H1 (cell line): ENCODE data around the gene DCXR. TPM values are rescaled to one million over a fixed set of nuclear protein-coding genes. Genes with fewer than 3 reads are reported as not detected.

Source experiments
- BRCA1 ChIP-seq: IDR thresholded peaks from 2 replicates; pipeline ENCODE4 v1.6.1; 2012; ENCODE audit warnings: low read depth, low read length, improper control_type of control experiment
- CHD2 ChIP-seq: IDR thresholded peaks from 2 replicates; pipeline ENCODE4 v1.6.1; 2012; ENCODE audit warnings: low read length, improper control_type of control experiment
- CREB1 ChIP-seq: IDR thresholded peaks from 2 replicates; pipeline ENCODE4 v1.6.1; 2012; ENCODE audit warnings: inconsistent platforms
- EZH2 ChIP-seq: fragments of 200-600 bp; sonication (generic); IDR thresholded peaks from 2 replicates; pipeline ENCODE4 v1.7.1; 2012; ENCODE audit warnings: low read depth, mild to moderate bottlenecking, moderate library complexity, low read length, inconsistent platforms; ENCODE audit not compliant: severe bottlenecking
- GTF2F1 ChIP-seq: IDR thresholded peaks from 2 replicates; pipeline ENCODE4 v1.6.1; 2012; ENCODE audit warnings: low read depth, low read length, improper control_type of control experiment, borderline replicate concordance
- HDAC2 ChIP-seq, 2 experiments: fragments of 300-600 bp in 1 of 2; sonication (generic) in 1 of 2; IDR thresholded peaks; 2 replicates each; pipeline ENCODE4 v1.6.1; 2011 to 2012; ENCODE audit warnings: low read depth in 2 of 2, low read length in 2 of 2, mild to moderate bottlenecking in 2 of 2, moderate library complexity in 2 of 2, borderline replicate concordance in 1 of 2, inconsistent platforms in 1 of 2
- HDAC6 ChIP-seq: IDR thresholded peaks from one replicate; pipeline ENCODE4 v1.7.1; 2012; ENCODE audit warnings: low read depth, mild to moderate bottlenecking, inconsistent platforms, low read length, moderate library complexity
- KDM1A ChIP-seq: fragments of 200-600, 300-600 bp; sonication (generic); IDR thresholded peaks from 2 replicates; pipeline ENCODE4 v1.7.1; 2016; ENCODE audit warnings: mild to moderate bottlenecking, low read length, borderline replicate concordance
- KDM4A ChIP-seq: IDR thresholded peaks from one replicate; pipeline ENCODE4 v1.7.1; 2012; ENCODE audit warnings: low read depth, mild to moderate bottlenecking, moderate library complexity, low read length, inconsistent platforms; ENCODE audit not compliant: severe bottlenecking
- PHF8 ChIP-seq: fragments of 200-600 bp; sonication (generic); conservative IDR thresholded peaks from 2 replicates; pipeline ENCODE4 v1.7.1; 2012; ENCODE audit warnings: low read depth, mild to moderate bottlenecking, inconsistent platforms, low read length, moderate library complexity
- RXRA ChIP-seq: IDR thresholded peaks from 2 replicates; pipeline ENCODE4 v1.6.1; 2011; ENCODE audit warnings: low read depth, mild to moderate bottlenecking, low read length, moderate library complexity; ENCODE audit not compliant: insufficient read depth
- SIX5 ChIP-seq: IDR thresholded peaks from 2 replicates; pipeline ENCODE4 v1.6.1; 2011; ENCODE audit warnings: mild to moderate bottlenecking, low read depth, low read length
- SRF ChIP-seq: IDR thresholded peaks from 2 replicates; pipeline ENCODE4 v1.6.1; 2011; ENCODE audit warnings: mild to moderate bottlenecking, low read depth, low read length, moderate library complexity
- TAF1 ChIP-seq: IDR thresholded peaks from 2 replicates; pipeline ENCODE4 v1.6.1; 2011; ENCODE audit warnings: mild to moderate bottlenecking, low read depth, low read length
- TAF7 ChIP-seq: optimal IDR thresholded peaks from 2 replicates; pipeline ENCODE3; 2011; ENCODE audit warnings: low read depth, mild to moderate bottlenecking, inconsistent platforms, low read length, moderate library complexity, borderline replicate concordance
- TBP ChIP-seq: IDR thresholded peaks from 2 replicates; pipeline ENCODE4 v1.6.1; 2011; ENCODE audit warnings: low read depth, low read length, improper control_type of control experiment
- ZNF274 ChIP-seq: IDR thresholded peaks from 2 replicates; pipeline ENCODE4 v1.7.0; 2012; ENCODE audit warnings: low read length, borderline replicate concordance; ENCODE audit errors: extremely low read depth
- polyA plus RNA-seq, 7 experiments: library from polyadenylated mRNA; depleted of rRNA in 3 of 7; stranded (reverse) in 5 of 7; unstranded in 2 of 7; fragments of >200 nt in 5 of 7; fragments of 200-250 nt in 2 of 7; gene quantifications; 1 replicate in 5 of 7; 2 replicates in 1 of 7; 4 replicates in 1 of 7; pipeline versions ENCODE4 v1.2.1 to v1.2.3, GENCODE V29; 2011 to 2013; ENCODE audit warnings: missing spikeins in 2 of 7, mixed read lengths in 2 of 7
- total RNA-seq: library from RNA; stranded (reverse); fragmentation: NEBNext Ultra II Directional; extraction: Animal tissue kit (Norgen Biotek cat#: 25700); gene quantifications from 2 replicates; pipeline ENCODE4 v1.2.1, GENCODE V29; 2021
- TF ChIP-seq, protein P1 (sequence below): IDR thresholded peaks from 2 replicates; pipeline ENCODE4 v1.6.1; 2011; ENCODE audit warnings: low read length, improper control_type of control experiment
- TF ChIP-seq, protein P2 (sequence below): IDR thresholded peaks from 2 replicates; pipeline ENCODE4 v1.6.1; 2012; ENCODE audit warnings: inconsistent platforms
- TF ChIP-seq, protein P3 (sequence below): IDR thresholded peaks from 2 replicates; pipeline ENCODE4 v1.6.1; 2012; ENCODE audit warnings: low read length, inconsistent platforms

DCXR gene
- total and polyA plus RNA-seq, 2 of the 8 experiments (the other 6 are each of a cell fraction or from before 2014, with no cell fraction given): 96.3 to 212 TPM

DNA sequence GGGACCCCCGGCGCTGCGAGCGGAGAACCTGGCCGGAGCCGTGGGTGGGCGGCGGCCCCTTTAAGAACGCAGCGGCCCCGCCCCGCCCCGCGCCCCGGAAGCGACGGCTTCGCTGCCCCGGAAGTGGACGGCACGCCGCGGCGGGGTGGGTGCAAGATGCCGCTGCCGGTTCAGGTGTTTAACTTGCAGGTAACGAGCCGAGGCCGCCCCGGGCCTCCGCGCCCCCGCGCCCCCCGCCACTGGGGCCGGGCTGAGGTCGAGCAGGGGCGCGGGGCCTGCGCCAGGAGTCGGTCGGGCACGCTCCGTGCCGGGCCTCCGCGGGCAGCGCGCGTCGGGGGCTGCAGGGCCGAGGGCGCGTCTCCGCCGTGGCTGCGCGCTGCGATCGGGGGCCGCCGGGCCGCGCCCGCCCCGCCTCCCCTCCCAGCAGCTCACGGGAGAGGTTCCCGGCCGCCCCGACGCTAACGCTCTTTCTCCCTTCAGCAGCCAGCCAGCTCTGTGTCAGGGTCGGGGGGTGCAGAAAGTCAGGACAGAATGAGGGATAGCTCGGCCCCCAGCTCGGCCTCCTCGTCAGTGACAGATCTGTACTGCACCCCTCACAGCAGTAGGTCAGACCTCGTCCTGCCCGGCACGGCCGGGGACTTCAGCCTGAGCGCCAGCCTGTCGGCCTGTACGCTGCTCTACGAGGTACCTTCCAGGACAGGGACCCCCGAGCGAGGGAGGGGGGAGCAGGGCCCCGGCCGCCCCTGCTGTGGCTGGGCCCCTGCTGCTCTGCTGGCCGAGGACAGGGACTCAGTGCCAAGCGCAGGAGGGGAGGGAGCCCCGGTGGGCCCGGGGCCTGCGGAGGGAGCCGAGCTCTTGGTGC is 14.5 kb upstream of the DCXR start, which contains the start of the genes GPS1 and RFNG (continued):
- no peak for TF ChIP-seq GTF2F1
- TF ChIP-seq KDM1A: no peak
- TF ChIP-seq ZNF274: no peak
- TF ChIP-seq TAF7: no peak
- no peak for TF ChIP-seq RXRA
- TF ChIP-seq HDAC2 (IDR thresholded peaks at IDR 0.05; ENCODE audit: borderline replicate concordance in 1 of 2, low read depth in 2 of 2, low read length in 2 of 2): no peak
- no peak for TF ChIP-seq CHD2
- TF ChIP-seq CREB1: peak; percentile 50; the same call in 1 of the 2 replicates
- no peak for TF ChIP-seq SRF
- peak; percentile 54; the same call in 1 of the 2 replicates for TF ChIP-seq PHF8
- TF ChIP-seq, protein P1, sequence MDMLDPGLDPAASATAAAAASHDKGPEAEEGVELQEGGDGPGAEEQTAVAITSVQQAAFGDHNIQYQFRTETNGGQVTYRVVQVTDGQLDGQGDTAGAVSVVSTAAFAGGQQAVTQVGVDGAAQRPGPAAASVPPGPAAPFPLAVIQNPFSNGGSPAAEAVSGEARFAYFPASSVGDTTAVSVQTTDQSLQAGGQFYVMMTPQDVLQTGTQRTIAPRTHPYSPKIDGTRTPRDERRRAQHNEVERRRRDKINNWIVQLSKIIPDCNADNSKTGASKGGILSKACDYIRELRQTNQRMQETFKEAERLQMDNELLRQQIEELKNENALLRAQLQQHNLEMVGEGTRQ: no peak
- peak; percentile 38 for TF ChIP-seq KDM4A
- TF ChIP-seq, protein P2, sequence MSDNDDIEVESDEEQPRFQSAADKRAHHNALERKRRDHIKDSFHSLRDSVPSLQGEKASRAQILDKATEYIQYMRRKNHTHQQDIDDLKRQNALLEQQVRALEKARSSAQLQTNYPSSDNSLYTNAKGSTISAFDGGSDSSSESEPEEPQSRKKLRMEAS: peak; percentile 7; the same call in 1 of the 2 replicates
- no peak for TF ChIP-seq SIX5
- no peak for TF ChIP-seq HDAC6
- TF ChIP-seq BRCA1: no peak
- no peak for TF ChIP-seq EZH2
- TF ChIP-seq, protein P3, sequence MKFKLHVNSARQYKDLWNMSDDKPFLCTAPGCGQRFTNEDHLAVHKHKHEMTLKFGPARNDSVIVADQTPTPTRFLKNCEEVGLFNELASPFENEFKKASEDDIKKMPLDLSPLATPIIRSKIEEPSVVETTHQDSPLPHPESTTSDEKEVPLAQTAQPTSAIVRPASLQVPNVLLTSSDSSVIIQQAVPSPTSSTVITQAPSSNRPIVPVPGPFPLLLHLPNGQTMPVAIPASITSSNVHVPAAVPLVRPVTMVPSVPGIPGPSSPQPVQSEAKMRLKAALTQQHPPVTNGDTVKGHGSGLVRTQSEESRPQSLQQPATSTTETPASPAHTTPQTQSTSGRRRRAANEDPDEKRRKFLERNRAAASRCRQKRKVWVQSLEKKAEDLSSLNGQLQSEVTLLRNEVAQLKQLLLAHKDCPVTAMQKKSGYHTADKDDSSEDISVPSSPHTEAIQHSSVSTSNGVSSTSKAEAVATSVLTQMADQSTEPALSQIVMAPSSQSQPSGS: no peak
- TF ChIP-seq TBP: no peak
- 0 out of 2 replicates have a peak, but pooled peaks have one; percentile 15 for TF ChIP-seq TAF1
